Erythroblast (primary cell): Measurements from ENCODE around the gene MAP3K5.

Experiments
- DNase-seq, 2 experiments: peaks; one replicate each; lab custom pipeline; 2025; lab: John Stamatoyannopoulos, UW
- GATA1 ChIP-seq: IDR thresholded peaks from 2 replicates; pipeline ENCODE4 v1.6.1; 2011; ENCODE audit warnings: low read depth, mild to moderate bottlenecking, control low read depth, low read length, moderate library complexity
- POLR2A ChIP-seq: IDR thresholded peaks from 2 replicates; pipeline ENCODE4 v1.6.1; 2011; ENCODE audit warnings: mild to moderate bottlenecking, low read length

The MAP3K5 gene

GRCh38 chr6:136753624-136754023 lies 38.7 kb downstream of the MAP3K5 start:
- no peak for TF ChIP-seq POLR2A
- TF ChIP-seq GATA1, result no peak
- no peak for DNase-seq

GRCh38 chr6:136752554-136752953 lies 39.7 kb downstream of the MAP3K5 start:
- DNase-seq, result no peak
- TF ChIP-seq POLR2A, result no peak
- no peak for TF ChIP-seq GATA1

- no peak for TF ChIP-seq GATA1
- TF ChIP-seq POLR2A, result no peak
- DNase-seq, result no peak
These were observed 40.3 kb downstream of the MAP3K5 start for GRCh38 chr6:136751991-136752390.

GRCh38 chr6:136751522-136751956 lies 40.7 kb downstream of the MAP3K5 start:
- no peak for DNase-seq
- TF ChIP-seq POLR2A, result no peak
- no peak for TF ChIP-seq GATA1

- no peak for TF ChIP-seq GATA1
- TF ChIP-seq POLR2A, result no peak
- no peak for DNase-seq
These were observed 41.4 kb downstream of the MAP3K5 start for GRCh38 chr6:136750696-136751521.

GRCh38 chr6:136749359-136749997 lies 42.8 kb downstream of the MAP3K5 start:
- TF ChIP-seq POLR2A (no peak), GATA1 (no peak)
- DNase-seq, result no peak

GRCh38 chr6:136747507-136747906 lies 44.8 kb downstream of the MAP3K5 start:
- no peak for DNase-seq
- TF ChIP-seq POLR2A, result no peak
- no peak for TF ChIP-seq GATA1

GRCh38 chr6:136745300-136745699 lies 47.0 kb downstream of the MAP3K5 start:
- no peak for DNase-seq
- no peak for TF ChIP-seq GATA1
- no peak for TF ChIP-seq POLR2A

GRCh38 chr6:136744889-136745288 lies 47.4 kb downstream of the MAP3K5 start:
- TF ChIP-seq GATA1, result no peak

GRCh38 chr6:136742125-136742524 lies 50.2 kb downstream of the MAP3K5 start:
- TF ChIP-seq GATA1 (no peak), POLR2A (no peak)
- DNase-seq, result no peak

More at GRCh38 chr6:136744889-136745288, 47.4 kb downstream of the MAP3K5 start:
- no peak for DNase-seq

GRCh38 chr6:136740050-136740974 lies 52.0 kb downstream of the MAP3K5 start:
- DNase-seq, result no peak
- TF ChIP-seq GATA1 (no peak), POLR2A (no peak)

- TF ChIP-seq POLR2A (no peak), GATA1 (no peak)
- no peak for DNase-seq
These were observed 52.8 kb downstream of the MAP3K5 start for GRCh38 chr6:136739501-136739900.

GRCh38 chr6:136739071-136739470 lies 53.2 kb downstream of the MAP3K5 start:
- DNase-seq, result no peak
- TF ChIP-seq GATA1, result no peak
- TF ChIP-seq POLR2A, result no peak
